GM19240 (cell line): Measurements from ENCODE around the gene ATRNL1.
"Not testable (repeated sequence)": the region's sequence is repeated elsewhere in the genome, so short reads cannot be mapped to it uniquely, and the experiment has no call there.

Experiments
- DNase-seq: peaks from one replicate; pipeline ENCODE4 v3.0.0; 2011; ENCODE audit warnings: low spot score; ENCODE audit not compliant: insufficient read length

ATRNL1 gene

DNA sequence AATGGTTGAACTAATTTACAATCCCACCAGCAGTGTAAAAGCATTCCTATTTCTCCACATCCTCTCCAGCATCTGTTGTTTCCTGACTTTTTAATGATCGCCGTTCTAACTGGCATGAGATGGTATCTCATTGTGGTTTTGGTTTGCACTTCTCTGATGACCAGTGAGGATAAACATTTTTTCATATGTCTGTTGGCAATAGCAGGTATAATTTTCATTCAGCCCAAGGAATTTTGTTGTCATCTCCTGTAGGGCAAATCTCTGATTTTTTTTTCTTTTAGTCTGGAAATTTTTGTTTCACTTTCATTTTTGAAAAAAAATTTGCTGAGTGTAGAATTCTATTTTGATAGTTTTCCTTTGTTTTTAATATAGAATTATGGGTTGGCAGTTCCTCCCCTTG, 114.1 kb downstream of the ATRNL1 start:
- DNase-seq: not testable (repeated sequence)

DNA sequence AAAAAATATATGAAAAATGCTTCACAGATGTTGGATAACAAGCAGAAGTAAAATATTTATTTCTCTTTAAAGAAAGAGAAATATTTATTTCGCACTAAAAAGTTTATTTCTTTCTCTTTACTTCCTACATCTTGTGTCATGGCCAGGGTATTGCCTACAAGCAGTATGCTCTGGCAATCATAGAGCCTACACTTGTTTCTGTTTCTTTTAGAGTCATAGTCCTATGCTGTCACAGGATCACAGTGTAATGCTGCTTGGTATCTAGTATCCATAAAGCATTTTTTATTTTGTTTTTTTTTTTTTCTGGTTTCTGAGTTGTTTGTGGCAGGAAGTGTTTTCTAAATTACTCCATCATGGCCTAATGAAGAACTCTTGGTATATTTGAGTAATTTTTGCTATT, 116.0 kb downstream of the ATRNL1 start:
- no peak for DNase-seq

DNA sequence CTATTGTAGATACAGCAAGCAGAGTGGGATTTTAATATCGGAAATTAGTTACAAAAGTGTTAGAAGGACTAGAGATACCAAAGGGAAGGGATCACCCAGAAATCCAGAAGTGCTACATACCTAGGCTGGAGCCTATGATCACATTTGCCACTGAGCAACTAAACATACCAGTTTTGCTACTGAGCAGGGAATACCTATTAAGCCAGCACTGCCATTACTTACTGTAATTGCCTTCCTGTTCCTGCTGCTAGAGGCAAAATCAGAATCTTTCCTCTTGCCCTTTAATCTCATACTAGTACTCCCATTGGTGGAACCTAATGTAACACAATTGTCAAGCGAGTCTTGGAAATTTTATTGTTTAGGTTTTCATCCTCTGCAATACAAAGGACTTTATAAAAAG, 121.7 kb downstream of the ATRNL1 start:
- no peak for DNase-seq

DNA sequence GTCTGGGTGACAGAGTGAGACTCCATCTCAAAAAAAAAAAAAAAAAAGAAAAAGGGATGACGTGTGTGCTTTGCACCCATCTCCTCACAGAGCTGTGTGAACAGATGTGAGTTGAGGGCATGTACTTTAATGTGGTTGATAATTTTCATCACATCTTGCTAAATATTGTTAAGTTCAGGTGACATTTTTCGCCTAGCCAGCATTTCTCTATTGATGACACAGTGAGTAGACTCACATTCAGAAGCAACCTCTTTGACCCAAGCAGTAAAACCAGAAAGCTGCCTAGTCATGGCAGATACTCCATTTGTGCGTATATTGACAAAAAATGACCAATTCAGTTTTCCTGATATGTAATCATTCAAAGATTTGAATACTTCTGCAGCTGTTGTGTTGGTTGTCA, 126.0 kb downstream of the ATRNL1 start:
- no peak for DNase-seq

DNA sequence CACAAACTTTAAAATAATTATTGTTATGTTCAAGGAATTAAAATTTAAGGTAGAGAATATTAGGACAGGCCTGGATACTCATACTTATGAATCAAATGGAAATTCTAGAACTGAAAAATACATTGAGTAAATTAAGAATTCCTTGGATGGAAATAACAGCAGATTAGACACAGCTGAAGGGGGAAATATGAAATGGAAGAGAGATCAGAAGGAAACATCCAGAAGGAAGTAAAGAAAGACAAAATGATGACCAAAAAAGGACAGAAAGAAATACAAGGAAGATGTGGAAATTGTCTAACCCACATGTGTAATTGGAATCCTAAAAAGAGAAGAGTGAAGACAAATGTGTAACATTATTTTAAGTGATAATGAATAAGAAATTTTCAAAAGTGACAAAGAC, 128.9 kb downstream of the ATRNL1 start:
- no peak for DNase-seq

DNA sequence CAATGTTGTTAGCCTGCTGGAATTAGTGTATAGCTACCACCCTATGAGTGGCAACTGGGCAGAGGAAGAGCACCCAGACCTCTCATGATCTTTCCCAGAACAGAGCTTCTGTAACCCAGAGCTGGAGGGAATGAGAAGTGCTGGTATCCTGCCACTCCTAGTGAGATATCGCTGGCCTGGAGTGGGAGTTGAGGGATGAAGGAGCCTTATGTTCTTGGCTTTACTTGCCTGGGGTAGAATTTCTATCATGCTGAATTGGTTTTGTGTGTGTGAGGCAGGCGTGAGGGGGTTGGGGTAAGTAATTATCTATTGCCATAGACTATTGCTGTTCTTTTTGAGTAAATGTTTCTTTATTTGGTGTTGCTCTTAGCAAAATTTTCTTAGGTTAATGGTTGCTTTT, 146.6 kb downstream of the ATRNL1 start:
- no peak for DNase-seq

DNA sequence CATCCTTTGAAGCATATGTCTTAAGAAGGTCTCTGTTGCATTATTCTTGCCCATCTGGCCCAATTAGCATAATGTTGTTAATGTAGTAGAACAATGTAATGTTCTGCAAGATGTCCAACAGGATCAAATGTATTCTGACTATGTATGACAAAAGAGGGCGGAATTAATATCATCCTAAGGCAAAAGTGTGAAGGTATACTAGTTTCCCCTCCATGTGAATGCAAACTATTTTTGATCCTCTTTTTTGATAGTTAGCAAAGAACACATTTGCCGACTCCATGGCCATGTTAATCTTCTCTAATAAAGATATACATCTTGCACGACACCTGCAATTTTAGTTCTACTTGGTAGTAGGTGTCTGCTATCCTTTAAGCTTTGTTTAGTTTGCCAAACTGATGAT, 157.6 kb downstream of the ATRNL1 start:
- no peak for DNase-seq

DNA sequence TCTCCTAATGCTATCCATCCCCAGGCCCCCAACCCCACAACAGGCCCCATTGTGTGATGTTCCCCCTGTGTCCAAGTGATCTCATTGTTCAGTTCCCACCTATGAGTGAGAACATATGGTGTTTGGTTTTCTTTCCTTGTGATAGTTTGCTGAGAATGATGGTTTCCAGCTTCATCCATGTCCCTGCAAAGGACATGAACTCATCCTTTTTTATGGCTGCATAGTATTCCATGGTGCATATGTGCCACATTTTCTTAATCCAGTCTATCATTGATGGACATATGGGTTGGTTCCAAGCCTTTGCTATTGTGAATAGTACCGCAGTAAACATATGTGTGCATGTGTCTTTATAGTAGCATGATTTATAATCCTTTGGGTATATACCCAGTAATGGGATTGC, 160.6 kb downstream of the ATRNL1 start:
- DNase-seq: not testable (repeated sequence)

DNA sequence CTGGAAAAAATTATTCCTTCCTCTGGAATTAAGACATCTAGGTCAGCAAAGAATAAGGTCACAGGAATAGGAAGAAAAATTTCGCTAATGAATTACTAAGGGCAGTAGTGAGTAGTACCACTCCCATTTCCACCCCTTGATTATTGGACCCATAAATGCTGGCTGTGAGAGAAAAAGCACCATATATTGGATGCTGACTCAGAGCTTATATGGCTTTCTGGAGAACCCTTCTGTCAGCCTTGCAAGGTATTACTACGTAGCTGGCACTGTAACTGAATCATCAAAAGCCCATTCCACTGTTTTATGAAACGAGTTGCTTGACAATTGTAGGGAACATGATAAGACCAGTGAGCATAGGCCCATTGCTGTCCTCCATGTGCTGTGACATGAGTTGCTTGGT, 179.3 kb downstream of the ATRNL1 start:
- no peak for DNase-seq

DNA sequence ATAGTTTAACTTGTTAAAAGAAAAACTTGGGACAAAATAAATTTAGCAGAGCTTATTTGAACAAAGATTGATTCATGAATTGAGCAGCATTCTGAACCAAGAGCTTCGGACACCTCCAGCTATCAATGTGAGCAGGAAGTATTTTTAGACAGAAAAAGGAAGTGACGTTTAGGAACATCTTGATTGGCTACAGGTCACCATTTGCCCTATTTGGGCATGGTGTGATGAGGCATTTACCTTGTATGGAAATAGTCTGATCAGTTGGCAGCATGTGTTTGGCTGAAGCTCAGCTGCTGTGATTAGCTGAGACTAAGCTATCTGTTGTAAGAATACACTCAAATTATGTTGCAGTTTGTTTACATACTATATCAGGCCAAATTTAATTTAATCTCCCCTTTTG, 185.1 kb downstream of the ATRNL1 start:
- DNase-seq: no peak

DNA sequence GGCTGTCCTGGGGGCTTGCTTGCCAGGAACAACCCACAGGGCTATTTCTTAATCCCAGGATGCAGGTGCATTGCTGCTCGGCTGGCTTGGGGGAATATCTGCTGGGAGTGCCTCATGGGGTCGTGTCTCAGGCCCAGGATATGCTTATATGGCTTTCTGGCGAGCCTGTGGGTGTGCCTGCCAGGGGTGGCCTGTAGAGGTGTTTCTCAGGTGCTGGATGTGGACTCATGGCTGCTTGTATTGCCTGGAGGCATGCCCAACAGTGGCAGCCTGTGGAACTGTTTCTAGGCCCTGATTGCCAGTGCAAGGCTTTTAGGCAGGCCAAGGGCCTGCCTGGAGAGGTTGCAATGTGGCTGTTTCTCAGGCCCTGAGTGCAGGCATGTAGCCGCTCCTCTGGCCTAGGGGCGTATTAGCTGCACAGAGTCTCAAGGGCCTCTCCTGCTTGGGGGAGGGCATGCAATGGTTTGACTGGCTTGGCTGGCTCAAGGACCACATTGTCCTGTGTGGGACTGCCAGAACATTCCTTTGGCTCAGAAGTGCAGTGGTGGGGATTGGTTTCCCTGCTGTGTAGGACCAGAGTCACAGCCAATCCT, 202.1 kb downstream of the ATRNL1 start:
- no peak for DNase-seq

DNA sequence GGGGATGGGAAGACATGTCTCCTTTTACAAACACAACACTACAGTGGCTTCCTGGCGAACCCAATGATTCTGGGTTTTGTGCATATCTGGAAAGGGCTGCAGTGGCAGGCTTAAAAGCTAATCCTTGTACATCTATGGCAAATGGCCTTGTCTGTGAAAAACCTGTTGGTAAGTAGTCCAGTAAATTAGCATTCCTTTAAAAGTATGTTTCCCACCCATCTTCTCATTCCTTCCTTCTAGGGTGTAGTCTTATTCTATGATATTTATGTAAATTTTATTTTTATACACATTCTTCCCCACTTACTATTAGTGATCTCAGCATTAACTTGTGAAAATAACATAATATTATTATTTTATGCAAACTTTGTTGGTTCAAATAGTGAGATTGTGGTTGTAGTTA, 206.9 kb downstream of the ATRNL1 start:
- no peak for DNase-seq

DNA sequence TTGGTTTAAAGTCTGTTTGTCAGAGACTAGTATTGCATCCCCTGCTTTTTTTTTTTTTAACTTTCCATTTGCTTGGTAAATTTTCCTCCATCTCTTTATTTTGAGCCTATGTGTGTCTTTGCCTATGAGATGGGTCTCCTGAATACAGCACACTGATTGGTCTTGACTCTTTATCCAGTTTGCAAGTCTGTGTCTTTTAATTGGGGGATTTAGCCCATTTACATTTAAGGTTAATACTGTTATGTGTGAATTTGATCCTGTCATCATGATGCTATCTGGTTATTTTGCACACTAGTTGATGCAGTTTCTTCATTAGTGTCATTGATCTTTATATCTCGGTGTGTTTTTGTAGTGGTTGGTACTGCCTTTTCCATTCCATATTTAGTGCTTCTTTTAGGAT, 226.5 kb downstream of the ATRNL1 start:
- not testable (repeated sequence) for DNase-seq

DNA sequence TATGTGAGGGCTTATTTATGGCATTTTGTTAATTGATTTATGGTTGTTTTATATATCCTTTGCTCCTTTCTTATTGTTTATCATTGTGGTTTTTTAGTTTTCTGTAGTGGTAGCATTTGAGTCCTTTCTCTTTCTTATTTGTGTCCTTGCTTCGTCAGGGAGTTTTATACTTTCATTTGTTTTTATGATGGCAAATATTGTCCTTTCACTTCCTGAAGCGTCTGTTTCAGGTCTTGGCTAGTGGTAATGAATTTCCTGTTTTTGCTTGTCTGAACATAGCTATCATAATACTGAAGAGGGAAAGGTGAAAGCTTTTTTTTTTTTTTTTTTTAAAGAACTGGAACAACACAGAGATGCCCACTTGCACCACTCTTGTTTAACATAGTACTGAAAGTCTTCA, 228.2 kb downstream of the ATRNL1 start:
- no peak for DNase-seq

DNA sequence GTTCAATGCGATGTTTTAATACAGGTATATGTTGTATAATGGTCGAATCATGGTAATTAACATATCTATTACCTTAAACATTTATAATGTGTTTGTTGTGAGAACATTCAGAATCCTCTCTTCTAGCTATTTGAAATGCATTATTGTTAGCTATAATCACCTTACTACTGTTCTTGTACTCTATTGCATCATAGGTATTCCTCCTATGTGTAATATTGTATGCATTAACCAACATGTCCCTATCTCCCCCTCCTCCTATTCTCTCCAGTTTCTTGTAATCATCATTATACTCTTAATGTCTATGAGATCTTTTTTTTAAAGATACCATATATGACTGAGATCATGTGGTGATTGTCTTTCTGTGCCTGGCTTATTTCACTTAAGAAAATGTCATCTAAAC, 235.2 kb downstream of the ATRNL1 start:
- DNase-seq: no peak

DNA sequence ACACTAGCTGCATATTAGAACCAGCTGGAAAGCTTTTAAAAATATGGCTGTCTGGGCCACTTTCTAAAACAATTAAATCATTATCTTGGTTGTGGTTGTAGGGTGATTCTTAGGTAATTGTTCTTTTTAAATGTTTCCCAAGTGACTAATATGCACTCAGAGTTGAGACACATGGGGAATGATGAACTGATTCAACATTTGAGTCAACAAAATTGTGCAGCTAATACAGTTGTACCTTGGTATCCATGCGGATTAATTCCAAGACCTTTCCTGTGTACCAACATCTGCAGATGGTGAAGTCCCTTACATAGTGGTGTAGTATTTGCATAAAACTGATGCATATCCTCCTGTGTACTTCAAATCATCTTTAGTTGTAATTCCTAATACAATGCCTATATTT, 242.2 kb downstream of the ATRNL1 start:
- no peak for DNase-seq

DNA sequence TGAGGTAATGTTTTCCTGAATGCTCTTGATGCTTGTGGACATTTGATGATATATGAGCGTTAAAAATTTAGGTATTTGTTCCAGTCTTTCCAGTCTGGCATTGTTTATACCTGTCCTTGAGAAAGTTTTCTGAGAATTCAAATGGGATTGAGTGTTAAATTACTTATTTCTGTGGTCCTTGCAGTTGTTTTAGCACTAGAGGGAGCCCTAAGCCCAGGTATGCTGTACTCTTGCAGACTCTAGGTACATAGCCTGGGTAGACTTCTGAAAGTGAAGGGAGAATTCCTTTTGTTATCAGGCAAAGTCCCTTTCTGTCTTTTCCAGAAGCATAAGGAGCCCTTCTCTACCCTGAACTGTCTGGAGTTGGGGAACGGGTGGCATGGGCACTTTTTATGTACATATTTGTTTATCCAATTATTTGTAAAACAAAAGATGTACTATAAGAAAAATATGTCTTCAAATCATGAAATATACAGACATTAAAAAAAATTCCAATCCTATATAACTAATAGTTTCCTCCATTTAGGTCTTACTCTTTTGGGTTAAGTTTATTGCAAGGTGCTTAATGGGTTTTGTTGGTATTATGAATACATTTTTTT, 262.1 kb downstream of the ATRNL1 start:
- DNase-seq: peak; percentile 10

DNA sequence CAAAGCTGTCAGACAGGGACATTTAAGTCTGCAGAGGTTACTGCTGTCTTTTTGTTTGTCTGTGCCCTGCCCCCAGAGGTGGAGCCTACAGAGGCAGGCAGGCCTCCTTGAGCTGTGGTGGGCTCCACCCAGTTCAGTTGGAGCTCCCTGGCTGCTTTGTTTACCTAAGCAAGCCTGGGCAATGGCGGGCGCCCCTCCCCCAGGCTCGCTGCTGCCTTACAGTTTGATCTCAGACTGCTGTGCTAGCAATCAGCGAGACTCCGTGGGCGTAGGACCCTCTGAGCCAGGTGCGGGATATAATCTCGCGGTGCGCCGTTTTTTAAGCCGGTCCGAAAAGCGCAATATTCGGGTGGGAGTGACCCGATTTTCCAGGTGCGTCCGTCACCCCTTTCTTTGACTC, 274.8 kb downstream of the ATRNL1 start:
- DNase-seq: not testable (repeated sequence)

DNA sequence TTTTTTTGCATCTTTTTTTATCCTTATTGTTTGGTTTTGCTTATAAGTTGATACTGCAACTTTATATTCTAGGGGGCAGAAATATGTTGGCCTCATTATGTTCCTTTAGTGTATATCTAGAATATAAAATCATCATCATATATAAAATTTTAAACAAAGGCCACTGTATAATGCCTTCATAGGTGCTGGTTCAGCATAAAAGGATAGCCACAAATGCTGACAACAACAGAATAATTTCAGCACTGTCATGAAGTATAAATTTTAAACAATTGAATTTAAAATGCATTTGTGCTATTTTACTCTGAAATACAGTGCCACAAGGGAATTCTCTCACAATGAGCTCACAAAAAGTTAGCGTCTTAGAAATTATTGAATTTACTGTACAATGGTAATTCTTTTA, 285.9 kb downstream of the ATRNL1 start:
- DNase-seq: no peak

DNA sequence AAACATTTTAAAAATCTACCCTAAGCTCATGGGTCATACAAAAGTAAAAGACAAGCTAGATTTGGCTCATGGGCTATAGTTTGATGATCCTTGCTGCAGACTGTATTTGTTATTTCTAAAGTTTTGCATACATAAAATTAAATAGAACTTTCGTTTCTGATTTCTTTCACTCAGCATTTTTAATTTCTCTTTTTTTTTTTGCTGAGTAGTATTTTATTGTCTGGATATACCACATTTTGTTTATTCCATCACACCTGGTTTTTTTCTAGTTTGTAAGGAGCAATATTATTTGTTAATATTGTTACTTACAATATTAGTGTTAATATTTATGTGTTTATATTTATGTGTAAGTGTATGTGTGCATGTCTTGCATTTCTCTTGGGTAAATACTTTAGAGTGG, 291.5 kb downstream of the ATRNL1 start:
- DNase-seq: no peak

DNA sequence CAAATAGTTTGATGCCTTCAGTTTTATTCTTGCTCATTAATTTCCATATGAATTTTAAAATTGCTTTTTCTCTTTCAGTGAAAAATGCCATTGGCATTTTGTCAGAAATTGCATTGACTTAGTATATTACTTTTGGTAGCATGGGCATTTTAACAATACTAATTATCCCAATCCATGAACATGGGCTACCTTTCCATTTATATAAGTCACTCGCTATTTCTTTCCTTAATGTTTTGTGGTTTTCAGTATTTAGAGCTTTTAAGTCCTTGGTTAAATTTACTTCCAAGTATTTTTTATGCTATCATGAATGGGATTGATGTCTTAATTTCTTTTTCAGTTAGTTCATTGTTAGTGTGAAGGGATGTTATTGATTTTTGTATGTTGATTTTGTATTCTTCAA, 297.4 kb downstream of the ATRNL1 start:
- no peak for DNase-seq

DNA sequence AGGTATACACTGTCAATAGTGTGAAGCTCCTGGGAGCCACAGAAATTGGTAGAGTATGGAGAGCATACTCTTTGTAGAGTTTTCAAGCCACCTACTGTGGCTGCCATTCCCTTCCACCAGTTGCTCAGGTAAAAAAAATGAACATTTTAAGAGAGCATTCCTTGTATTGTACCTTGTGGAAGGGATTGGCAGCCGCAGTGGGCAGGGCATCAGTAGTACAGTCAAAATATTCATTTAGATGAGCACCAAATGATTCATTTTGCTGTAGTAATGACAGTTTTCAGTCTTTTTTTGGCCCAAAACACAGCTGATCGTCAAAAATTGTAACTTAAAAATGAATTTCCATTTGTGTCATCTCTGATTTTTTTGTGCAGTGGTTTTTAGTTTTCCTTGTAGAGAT, 304.9 kb downstream of the ATRNL1 start:
- no peak for DNase-seq

DNA sequence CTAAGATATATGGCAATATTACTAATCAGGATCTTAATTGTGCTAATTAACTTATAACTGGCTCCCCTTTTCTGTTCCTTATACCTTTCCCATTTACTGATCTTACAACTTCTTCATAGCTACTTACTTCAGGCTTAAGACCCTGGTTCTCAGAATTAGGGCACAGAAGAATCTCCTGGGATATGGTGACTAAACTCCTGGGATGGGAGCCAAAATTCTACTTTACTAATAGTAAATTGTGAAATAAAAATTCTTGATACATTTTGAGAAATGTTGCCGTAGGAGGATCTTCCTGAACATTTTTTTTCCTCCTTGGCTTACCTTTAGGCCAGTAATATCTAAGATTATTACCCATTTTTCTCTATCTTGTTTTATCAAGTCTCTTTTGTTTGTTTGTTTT, 309.5 kb downstream of the ATRNL1 start:
- no peak for DNase-seq

DNA sequence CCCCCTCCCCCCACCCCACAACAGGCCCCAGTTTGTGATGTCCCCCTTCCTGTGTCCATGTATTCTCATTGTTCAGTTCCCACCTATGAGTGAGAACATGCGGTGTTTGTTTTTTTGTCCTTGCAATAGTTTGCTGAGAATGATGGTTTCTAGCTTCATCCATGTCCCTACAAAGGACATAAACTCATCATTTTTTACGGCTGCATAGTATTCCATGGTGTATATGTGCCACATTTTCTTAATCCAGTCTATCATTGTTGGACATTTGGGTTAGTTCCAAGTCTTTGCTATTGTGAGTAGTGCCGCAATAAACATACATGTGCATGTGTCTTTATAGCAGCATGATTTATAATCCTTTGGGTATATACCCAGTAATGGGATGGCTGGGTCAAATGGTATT, 312.7 kb downstream of the ATRNL1 start:
- DNase-seq: not testable (repeated sequence)
